ENCODE data around the gene CDKL1. TPM values are rescaled to one million over a fixed set of nuclear protein-coding genes. Genes with fewer than 3 reads are reported as not detected.
"Not testable (repeated sequence)": the region's sequence is repeated elsewhere in the genome, so short reads cannot be mapped to it uniquely, and the experiment has no call there.

The CDKL1 gene
- polyA plus RNA-seq, 3 donors: 7.0 to 9.0 (median 8.3) TPM

DNA sequence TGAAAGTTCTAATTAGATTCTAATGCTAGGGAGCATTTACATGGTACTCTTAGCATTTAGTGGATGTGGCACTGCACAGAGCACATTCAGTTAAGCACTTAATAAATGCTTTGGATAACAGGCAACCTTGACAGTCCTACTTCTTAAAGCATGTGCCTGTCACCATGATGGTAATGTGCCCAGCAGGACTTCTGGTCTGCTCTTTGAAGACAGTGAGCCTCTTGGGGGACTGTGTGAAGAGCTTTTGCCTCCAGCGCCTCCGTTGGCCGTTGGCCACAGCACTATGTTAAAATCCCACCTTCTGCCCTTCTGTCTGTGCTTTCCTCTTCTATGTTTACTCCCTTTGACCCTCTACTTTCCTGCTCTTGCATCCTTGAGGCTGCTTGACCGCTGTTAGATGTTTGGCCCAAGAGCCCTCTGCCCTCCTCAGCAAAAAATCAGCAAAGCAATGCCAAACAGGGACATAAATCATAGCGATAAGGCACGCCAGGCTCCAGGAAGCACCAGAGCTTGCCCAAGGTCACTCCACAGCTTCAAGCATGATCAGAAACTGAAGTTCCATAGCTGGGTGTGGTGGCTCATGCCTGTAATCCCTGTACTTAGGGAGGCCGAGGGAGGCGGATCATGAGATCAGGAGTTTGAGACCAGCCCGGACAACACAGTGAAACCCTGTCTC is 8.3 kb downstream of the CDKL1 start:
- DNase-seq (ENCODE audit: low read depth in 3 of 3, low spot score in 2 of 3): no peak

DNA sequence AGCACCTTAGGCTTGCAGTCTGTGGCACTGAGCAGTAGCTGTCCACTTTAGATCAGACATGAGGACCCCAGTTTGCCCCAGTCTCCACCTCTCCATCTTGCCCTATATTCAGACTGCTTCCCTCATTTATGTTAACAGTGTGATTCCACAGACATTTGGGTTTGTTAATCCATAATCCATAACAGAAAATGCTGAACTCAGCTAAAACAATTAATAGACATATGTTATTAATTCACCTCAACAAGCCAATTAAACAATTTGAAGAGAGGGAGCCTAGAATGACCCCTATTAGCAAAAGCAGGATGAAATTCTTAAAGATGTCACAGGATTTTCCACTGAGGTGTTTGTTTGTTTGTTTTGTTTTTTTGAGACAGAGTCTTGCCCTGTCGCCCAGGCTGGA is 9.1 kb downstream of the CDKL1 start:
- no peak for DNase-seq (ENCODE audit: low read depth in 3 of 3, low spot score in 2 of 3)

DNA sequence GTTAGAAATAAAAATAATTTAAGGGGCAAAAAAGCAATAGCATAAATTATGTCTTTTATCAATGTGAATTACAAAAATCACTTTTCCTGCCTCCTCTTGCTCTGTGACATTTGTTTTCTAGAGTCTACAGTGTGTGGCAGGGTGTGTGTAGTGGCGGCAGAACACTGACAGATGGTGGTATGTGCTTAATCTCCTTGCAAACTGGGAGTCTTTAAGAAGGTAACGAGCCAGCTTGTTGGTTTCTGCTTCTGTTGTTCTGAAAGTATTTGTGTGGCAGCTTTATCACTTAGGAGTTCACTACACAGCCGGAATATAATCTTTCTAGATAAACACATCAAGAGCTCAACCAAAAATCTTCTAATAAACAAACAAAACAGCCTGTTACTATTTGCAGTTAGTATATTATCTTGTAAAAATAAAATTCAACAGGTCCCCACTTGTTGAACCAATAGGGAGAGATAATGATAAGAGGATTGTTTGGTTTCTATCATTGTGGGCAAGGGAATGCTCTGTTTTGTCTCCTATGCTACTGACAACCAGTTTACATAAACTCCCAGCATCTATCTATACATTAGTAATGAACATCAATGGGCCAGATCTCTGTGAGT is 13.0 kb downstream of the CDKL1 start:
- DNase-seq (ENCODE audit: low read depth in 3 of 3, low spot score in 2 of 3): no peak

DNA sequence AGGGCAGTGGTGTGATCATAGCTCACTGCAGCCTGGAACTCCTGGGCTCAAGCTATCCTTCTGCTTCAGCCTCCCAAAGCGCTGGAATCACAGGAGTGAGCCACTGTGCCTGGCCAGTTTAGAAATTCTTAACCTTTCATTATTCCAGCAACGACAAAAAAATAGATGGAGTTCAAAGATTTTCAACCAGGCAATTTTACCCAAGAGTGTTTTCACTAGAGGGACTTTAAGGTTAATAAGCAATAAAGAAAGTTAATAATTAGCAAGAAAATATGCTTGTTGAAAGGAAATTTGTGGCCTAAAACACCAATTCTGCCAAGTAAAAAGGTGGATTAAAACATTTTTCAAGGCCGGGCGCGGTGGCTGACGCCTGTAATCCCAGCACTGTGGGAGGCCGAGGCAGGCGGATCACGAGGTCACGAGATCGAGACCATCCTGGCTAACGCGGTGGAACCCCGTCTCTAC is 14.8 kb downstream of the CDKL1 start:
- DNase-seq (ENCODE audit: low read depth in 3 of 3, low spot score in 2 of 3): no peak

DNA sequence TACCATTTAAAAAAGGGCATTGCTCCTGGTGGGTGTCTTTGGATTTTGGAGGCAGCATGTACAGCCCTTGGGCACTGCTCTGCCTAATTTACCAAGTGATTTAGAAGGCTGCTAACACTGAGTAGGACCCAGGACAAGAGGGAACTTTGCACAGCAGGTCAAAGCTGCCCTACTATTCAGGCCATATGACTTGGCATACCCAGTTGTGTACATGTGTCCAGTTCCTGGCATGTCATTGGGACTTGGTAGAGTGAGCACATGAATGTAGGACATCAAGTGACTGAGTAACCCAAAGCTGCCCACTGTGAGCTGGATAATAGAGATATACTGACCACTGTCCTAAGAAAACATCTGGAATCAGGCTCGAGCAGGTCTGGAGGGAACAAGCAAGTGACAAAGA is 15.7 kb downstream of the CDKL1 start:
- no peak for DNase-seq (ENCODE audit: low read depth in 3 of 3, low spot score in 2 of 3)

DNA sequence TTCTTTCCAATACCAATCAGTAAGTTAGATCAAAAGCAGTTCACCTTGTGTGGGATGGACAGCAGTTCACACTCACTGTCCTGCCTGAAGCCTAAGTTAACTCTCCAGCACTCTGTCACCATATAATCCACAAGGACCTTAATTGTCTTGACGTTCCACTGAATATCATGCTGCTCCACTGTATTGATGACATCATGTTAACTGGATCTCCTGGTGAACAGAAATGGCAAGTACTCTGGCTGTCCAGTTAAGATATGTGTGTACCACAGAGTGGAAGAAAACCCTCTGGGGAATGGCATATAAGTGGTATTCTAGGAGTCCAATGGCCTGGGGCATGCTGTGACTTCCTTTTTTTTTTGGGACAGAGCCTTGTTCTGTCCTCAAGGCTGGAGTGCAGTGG is 16.2 kb downstream of the CDKL1 start:
- no peak for DNase-seq (ENCODE audit: low read depth in 3 of 3, low spot score in 2 of 3)

DNA sequence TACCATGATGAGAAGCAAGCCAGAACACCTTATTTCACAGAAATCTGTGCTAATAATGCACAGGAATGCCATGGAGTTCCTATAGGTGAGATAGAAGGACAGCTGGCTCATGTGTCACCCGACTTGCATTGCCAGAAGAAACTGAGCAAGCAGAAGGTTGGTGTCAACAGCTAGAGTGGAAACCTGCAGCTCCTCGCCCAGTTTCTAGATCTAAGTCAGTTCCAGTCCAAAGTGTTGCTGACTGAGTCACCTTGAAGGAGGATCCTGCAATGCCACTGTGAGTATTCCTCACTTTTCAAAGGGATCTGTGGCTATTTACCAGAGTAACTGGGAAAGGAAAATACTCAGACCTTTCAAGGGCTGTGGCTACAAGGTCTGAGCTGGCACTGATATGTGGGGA is 17.1 kb downstream of the CDKL1 start:
- DNase-seq (ENCODE audit: low read depth in 3 of 3, low spot score in 2 of 3): no peak

DNA sequence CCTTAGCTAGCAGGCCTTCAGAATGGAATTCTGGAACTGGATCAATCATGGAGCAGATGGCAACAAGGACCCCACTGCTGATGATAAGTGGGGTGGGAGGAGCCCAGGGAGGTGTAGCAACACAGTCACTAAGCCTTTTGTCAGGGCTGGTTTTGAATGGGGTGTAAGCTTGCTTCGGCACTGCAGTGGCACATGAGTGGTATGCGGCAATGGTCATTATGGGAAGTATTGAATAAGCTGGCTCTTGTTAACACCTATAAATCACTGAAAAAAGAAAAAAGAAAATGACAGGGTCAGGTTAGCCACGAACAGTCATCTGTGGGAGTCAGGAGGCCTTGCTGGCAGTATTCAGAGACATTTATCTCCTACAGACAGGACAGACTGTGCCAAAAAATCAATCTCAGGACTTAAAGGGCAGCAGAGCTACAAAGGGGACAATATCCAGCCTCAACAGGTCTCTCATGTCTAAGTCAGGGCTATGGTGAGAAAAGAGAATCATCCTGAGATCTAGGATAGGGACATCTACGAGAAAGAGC is 19.1 kb downstream of the CDKL1 start:
- DNase-seq (ENCODE audit: low read depth in 3 of 3, low spot score in 2 of 3): no peak

DNA sequence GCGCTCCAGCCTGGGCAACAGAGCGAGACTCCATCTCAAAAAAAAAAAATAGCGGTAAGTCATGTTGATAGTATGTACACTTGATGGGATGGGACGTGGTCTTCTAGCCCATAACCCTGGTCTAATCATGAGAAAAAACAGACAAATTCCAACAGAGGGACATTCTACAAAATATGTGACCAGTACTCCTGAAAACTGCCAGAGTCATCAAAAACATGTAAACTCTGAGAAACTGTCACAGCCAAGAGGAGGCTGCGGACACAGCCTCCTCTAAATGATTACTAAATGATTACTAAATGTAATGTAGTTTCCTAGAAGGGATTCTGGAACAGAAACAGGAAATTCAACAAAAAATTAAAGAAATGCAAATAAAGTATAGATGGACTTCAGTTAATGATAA is 20.9 kb downstream of the CDKL1 start:
- DNase-seq (ENCODE audit: low read depth in 3 of 3, low spot score in 2 of 3): no peak

DNA sequence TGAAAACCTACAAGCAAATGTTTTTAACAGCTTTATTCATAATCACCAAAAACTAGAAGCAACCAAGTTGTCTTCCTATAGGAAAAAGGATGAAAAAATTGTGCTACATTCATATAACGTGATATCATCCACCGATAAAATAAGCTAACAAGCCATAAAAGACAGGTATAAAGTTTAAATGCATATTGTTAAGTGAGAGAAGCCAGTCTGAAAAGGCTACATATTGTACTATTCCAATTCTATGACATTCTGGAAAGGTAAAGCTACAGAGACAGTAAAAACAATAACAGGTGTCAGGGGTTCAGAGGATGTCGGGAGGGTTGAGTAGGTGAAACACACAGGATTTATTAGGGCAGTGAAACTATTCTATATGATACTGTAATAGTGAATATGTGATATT is 22.7 kb downstream of the CDKL1 start:
- DNase-seq (ENCODE audit: low read depth in 3 of 3, low spot score in 2 of 3): no peak

DNA sequence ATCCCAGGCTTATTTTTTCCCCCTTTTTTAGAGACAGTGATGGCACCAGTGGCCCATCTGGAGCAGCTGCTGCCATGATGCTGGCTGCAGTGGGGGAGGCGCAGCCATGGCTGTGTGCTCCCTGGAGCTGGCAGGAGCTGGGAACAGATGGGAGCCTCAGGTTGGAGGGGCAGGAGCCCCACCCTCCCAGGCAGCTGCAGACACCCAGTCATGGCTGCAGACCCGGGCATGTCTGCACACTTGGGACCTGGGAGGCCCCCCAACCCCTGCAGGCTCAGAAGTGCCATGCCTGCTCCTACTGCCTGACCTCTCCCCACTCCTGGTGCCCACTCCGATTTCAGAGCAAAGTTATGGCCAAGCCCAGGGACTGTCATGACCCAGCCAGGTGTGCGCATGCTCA is 25.1 kb downstream of the CDKL1 start:
- DNase-seq (ENCODE audit: low read depth in 3 of 3, low spot score in 2 of 3): no peak

DNA sequence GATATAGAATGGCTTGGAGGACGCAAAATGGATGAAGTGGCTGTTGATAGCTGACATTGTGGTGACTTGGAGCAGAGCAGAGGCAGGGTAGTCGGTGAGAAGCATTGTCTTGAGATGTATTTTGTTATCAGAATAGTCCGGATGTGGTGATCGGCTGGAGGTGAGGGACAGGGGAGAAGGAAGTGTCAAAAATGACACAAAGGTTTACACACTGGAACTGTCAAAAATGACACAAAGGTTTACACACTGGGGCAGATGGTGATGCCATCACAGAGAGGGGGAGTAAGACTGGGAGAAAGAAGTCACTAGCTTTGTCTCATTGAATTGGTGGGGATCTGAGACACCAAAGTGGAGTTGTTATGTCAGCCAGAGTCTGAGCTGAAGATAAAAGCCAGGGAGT is 30.1 kb downstream of the CDKL1 start:
- DNase-seq (ENCODE audit: low read depth in 3 of 3, low spot score in 2 of 3): no peak

DNA sequence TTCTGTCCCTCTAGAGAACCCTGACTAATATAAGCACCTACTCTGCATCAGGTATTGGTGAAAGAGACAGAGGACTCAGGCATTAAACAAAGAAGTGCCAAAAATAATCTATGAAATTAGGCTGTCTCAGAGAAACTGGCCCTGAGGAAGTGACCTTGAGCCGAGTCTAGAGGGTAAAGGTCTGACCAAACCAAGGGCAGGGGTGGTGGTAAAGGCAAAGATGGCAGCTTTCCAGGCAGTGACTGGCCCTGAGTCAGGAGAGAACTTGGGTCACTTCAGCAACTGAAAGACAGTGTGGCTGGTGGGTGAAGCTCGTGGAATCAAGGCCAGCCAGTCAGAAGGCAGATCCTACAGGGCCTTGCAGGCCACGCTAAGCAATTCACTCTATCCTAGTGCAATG is 30.6 kb downstream of the CDKL1 start:
- DNase-seq (ENCODE audit: low read depth in 3 of 3, low spot score in 2 of 3): no peak

DNA sequence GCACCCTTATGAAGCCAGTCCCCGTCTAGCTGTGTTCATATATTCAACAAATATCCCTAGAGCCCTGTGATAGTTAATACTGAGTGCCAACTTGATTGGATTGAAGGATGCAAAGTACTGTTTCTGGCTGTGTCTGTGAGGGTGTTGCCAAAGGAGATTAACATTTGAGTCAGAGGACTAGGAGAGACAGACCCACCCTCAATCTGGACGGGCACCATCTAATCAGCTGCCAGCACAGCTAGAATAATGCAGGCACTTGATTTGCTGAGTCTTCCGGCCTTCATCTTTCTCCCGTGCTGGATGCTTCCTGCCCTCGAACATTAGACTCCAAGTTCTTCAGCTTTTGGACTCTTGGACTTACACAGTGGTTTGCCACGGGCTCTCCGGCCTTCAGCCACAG is 31.1 kb downstream of the CDKL1 start:
- DNase-seq (ENCODE audit: low read depth in 3 of 3, low spot score in 2 of 3): not testable (repeated sequence)

DNA sequence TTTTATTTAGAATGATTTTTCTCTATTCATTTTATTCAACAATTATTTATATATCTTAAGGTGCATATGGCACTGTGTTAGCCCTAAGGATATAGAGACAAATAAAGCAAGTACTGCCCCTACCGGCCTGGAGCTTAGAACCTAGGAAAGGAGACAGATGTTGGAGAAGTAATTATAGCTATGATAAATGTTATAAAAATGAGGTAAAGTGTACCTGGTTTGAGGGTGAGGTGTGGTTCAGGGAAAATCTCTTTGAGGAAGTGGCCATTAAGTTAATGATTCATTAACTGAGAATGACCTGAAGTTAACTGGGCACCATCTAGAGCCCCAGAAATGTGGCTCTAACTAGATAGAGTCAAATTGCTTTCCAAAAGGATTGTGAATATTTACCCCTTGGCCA is 31.9 kb downstream of the CDKL1 start:
- no peak for DNase-seq (ENCODE audit: low read depth in 3 of 3, low spot score in 2 of 3)

DNA sequence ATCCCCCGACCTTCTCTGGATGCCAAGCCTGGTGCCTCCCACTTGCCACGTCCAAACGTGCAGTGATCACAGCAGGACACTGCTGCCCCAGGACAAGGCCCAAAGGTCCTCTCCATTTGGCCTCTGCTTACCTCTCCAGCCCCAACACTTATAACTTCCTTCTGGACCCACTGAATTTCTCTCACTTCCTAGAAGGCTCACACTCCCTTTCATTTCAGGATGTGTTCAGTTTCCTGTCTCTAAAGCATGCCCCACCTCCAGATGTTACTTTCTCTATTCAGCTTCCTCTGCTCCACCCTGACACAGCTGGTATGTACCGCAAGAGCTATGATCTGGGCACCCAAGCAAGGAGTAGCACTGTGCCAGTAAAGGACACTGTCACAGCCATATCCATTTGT is 33.0 kb downstream of the CDKL1 start:
- no peak for DNase-seq (ENCODE audit: low read depth in 3 of 3, low spot score in 2 of 3)

DNA sequence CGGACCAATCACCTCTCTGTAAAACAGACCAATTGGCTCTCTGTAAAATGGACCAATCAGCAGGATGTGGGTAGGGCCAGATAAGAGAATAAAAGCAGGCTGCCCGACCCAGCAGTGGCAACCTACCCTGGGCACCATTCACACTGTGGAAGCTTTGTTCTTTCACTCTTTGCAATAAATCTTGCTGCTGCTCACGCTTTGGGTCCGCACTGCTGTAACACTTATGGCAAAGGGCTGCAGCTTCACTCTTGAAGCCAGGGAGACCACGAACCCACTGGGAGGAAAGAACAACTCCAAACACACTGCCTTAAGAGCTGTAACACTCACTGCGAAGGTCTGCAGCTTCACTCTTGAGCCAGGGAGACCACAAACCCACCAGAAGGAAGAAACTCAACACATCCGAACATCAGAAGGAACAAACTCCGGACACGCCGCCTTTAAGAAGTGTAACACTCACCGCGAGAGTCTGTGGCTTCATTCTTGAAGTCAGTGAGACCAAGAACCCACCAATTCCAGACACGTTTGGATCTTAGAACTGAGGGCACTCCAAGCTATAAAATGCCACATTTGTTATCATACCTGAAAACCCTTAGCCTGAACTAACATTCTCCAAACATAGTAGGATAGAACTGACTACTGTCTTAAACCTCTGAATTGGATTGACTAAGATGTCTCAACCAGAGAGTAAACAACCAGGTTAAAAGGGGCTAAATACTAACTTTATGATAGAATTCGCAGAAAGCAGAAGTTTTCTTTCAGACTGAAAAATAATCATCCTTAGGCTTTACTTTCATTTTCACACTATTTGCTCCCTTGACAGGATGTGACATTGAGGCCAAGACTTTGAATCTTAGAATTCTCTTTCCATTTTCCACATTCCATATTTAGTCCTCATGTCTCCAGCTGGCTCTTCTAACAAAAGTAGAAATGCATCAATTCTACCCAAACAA is 33.6 kb downstream of the CDKL1 start:
- no peak for DNase-seq (ENCODE audit: low read depth in 3 of 3, low spot score in 2 of 3)

DNA sequence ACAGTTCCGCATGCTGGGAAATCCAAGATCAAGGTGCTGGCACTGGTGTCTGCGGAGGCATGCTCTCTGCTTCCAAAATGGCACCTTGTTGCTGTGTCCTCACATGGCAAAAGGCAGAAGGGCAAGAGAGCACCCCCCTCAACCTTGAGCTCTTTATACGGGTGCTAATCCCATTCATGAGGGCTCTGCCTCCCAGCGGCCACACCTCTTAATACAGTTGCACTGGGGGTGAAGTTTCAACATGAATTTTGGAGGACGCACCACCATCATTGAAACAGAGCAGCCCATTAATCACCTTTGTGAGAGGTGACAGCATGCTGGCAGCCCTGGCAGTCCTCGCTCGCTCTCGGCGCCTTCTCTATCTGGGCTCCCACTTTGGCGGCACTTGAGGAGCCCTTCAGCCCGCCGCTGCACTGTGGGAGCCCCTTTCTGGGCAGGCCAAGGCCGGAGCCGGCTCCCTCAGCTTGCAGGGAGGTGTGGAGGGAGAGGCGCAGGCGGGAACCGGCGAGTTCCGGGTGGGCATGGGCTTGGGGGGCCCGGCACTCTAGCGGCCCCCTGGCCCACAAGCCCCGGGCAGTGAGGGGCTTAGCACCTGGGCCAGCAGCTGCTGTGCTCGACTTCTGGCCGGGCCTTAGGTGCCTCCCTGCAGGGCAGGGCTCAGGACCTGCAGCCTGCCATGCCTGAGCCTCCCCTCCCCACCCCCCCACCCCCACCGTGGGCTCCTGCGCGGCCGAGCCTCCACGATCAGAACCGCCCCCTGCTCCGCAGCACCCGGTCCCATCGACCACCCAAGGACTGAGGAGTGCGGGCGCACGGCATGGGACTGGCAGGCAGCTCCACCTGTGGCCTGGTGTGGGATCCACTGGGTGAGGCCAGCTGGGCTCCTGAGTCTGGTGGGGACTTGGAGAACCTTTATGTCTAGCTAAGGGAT is 34.9 kb downstream of the CDKL1 start:
- not testable (repeated sequence) for DNase-seq (ENCODE audit: low read depth in 3 of 3, low spot score in 2 of 3)

DNA sequence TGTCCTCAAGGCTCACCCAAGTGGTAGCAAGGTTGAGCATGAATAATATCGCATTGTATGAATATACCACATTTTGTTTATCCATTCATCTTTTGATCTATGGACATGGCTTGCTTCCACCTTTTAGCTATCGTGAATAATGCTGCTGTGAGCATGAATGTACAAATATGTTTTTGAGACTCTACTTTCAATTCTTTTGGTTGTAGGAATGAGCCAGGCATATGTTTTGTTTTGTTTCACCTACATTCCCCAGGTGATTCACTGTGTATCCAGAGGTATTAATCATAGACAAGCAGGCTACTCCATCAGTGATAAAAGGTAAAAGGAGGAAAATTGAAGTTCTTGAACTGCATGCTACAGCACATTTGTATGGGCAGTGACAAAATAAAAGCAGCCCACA is 35.8 kb downstream of the CDKL1 start:
- no peak for DNase-seq (ENCODE audit: low read depth in 3 of 3, low spot score in 2 of 3)

DNA sequence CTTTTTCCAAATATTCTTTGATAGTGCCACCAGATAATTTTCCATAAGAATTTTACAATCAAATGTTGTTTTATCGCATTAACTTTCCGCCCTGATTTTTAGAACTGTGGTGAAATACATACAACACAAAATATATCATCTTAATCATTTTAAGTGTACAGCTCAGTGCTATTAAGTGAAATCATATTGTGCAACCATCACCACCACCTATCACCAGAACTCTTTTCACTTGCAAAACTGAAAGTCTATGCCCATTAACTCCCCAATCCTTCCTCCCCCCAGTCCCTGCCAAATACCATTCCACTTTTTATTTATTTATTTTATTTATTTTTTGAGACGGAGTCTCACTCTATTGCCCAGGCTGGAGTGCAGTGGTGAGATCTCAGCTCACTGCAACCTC is 36.6 kb downstream of the CDKL1 start:
- DNase-seq (ENCODE audit: low read depth in 3 of 3, low spot score in 2 of 3): no peak
